Suppressor macrophage treated with lipopolysaccharide for 4 hours (primary cell): ENCODE data around the gene ELAVL3.
"Not testable (repeated sequence)": the region's sequence is repeated elsewhere in the genome, so short reads cannot be mapped to it uniquely, and the experiment has no call there.

Experiments
- DNase-seq: peaks from one replicate; pipeline ENCODE4 v3.0.0-alpha.2; 2020

Gene ELAVL3

GRCh38 chr19:11435057-11435832 is 45.6 kb downstream of the ELAVL3 start, which contains the start of the genes ODAD3 and PRKCSH:
TSS of gene ODAD3 (minus strand) at chr19:11435121. CDS start at chr19:11435016, 105 bp downstream.
TSS of gene PRKCSH (plus strand) at chr19:11435635. CDS start at chr19:11436118, 483 bp downstream.
- DNase-seq: peak; percentile 100

GRCh38 chr19:11434703-11435056 is 46.2 kb downstream of the ELAVL3 start:
- DNase-seq: no peak

GRCh38 chr19:11433526-11433925 is 47.3 kb downstream of the ELAVL3 start:
- DNase-seq: not testable (repeated sequence)

- DNase-seq: no peak
Measured at GRCh38 chr19:11426656-11427055, 54.2 kb downstream of the ELAVL3 start.

- no peak for DNase-seq
Measured at GRCh38 chr19:11425719-11426457, 55.0 kb downstream of the ELAVL3 start.

GRCh38 chr19:11423791-11424181 is 57.1 kb downstream of the ELAVL3 start:
- DNase-seq: no peak

GRCh38 chr19:11423164-11423790 is 57.6 kb downstream of the ELAVL3 start:
- DNase-seq: no peak

- DNase-seq: peak; percentile 53
Measured at GRCh38 chr19:11422163-11423065, 58.4 kb downstream of the ELAVL3 start.

- DNase-seq: no peak
Measured at GRCh38 chr19:11421371-11422098, 59.3 kb downstream of the ELAVL3 start.

- no peak for DNase-seq
Measured at GRCh38 chr19:11420429-11421370, 60.1 kb downstream of the ELAVL3 start.

- DNase-seq: peak; percentile 44
Measured at GRCh38 chr19:11418549-11419506, 62.0 kb downstream of the ELAVL3 start, which contains the start of gene RGL3. TSS of gene RGL3 (minus strand) at chr19:11419314. CDS start at chr19:11419278, 36 bp downstream.

GRCh38 chr19:11418094-11418548 is 62.7 kb downstream of the ELAVL3 start:
- DNase-seq: no peak

- no peak for DNase-seq
Measured at GRCh38 chr19:11416346-11417052, 64.3 kb downstream of the ELAVL3 start.

GRCh38 chr19:11414544-11414943 is 66.3 kb downstream of the ELAVL3 start:
- no peak for DNase-seq

GRCh38 chr19:11410682-11411081 is 70.2 kb downstream of the ELAVL3 start:
- DNase-seq: no peak

- DNase-seq: no peak
Measured at GRCh38 chr19:11408591-11408990, 72.3 kb downstream of the ELAVL3 start.

GRCh38 chr19:11406703-11407236 is 74.1 kb downstream of the ELAVL3 start:
- peak; percentile 45 for DNase-seq
